GM19238 (cell line): ENCODE results near the gene RALY.
"Not testable (repeated sequence)": the region's sequence is repeated elsewhere in the genome, so short reads cannot be mapped to it uniquely, and the experiment has no call there.

ENCODE experiments used
- DNase-seq: peaks from one replicate; pipeline ENCODE4 v3.0.0; 2011; ENCODE audit warnings: low spot score; ENCODE audit not compliant: insufficient read length

Gene RALY

GRCh38 chr20:34015401-34016335 is 22.0 kb downstream of the RALY start:
- no peak for DNase-seq

GRCh38 chr20:34016736-34017135 is 23.0 kb downstream of the RALY start:
- no peak for DNase-seq

- DNase-seq, result no peak
These were observed 23.9 kb downstream of the RALY start for GRCh38 chr20:34017610-34018009.

- no peak for DNase-seq
These were observed 24.5 kb downstream of the RALY start for GRCh38 chr20:34018166-34018565.

GRCh38 chr20:34022151-34022838 is 28.6 kb downstream of the RALY start:
- DNase-seq, result peak; percentile 37

- DNase-seq, result no peak
These were observed 29.1 kb downstream of the RALY start for GRCh38 chr20:34022839-34023234.

- DNase-seq, result no peak
These were observed 30.4 kb downstream of the RALY start for GRCh38 chr20:34023937-34024722.

- no peak for DNase-seq
These were observed 31.1 kb downstream of the RALY start for GRCh38 chr20:34024723-34025351.

GRCh38 chr20:34028013-34028412 is 34.3 kb downstream of the RALY start:
- DNase-seq, result not testable (repeated sequence)

- DNase-seq, result no peak
These were observed 35.7 kb downstream of the RALY start for GRCh38 chr20:34029415-34029814.

GRCh38 chr20:34030456-34030855 is 36.7 kb downstream of the RALY start:
- DNase-seq, result no peak

GRCh38 chr20:34033903-34034302 is 40.2 kb downstream of the RALY start:
- DNase-seq, result no peak

GRCh38 chr20:34037121-34037520 is 43.4 kb downstream of the RALY start:
- DNase-seq, result no peak

- DNase-seq, result no peak
These were observed 44.1 kb downstream of the RALY start for GRCh38 chr20:34037767-34038166.

GRCh38 chr20:34040300-34040995 is 46.7 kb downstream of the RALY start:
- no peak for DNase-seq

GRCh38 chr20:34041226-34041625 is 47.5 kb downstream of the RALY start:
- DNase-seq, result no peak

GRCh38 chr20:34042262-34042661 is 48.6 kb downstream of the RALY start:
- no peak for DNase-seq

- no peak for DNase-seq
These were observed 49.3 kb downstream of the RALY start for GRCh38 chr20:34043025-34043424.

- DNase-seq, result no peak
These were observed 51.6 kb downstream of the RALY start for GRCh38 chr20:34045294-34045693.

GRCh38 chr20:34045930-34046725 is 52.4 kb downstream of the RALY start:
- no peak for DNase-seq
